ENCODE results near the gene LDLRAD4. TPM values are rescaled to one million over a fixed set of nuclear protein-coding genes. Genes with fewer than 3 reads are reported as not detected.

LDLRAD4 gene
- total RNA-seq, 2 donors from 2014 or later: 33.1 to 41.2 TPM

DNA sequence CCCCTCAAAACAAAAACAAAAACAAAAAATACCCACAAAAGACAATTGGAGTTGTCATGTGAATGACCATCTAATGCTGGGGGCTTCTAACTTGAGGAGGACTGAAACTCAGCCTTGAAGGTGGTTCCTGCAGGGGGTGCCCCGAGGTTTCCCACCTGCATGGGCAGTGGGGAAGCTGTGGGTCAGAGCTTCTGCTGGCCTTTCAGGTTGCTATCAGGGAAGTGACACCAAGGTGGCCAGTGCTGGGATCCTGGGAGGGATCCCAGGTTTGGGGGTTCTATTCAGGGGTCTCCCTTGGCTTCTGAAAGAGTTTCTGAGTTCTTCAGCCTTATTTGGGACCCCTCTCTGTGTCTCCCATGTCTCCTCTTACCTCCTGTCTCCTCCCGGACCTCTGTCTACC is 62.8 kb downstream of the LDLRAD4 start:
- Histone ChIP-seq H3K36me3 (no peaks in the 10 kb centered on the region), H3K27ac (no peak overlapping the region)

DNA sequence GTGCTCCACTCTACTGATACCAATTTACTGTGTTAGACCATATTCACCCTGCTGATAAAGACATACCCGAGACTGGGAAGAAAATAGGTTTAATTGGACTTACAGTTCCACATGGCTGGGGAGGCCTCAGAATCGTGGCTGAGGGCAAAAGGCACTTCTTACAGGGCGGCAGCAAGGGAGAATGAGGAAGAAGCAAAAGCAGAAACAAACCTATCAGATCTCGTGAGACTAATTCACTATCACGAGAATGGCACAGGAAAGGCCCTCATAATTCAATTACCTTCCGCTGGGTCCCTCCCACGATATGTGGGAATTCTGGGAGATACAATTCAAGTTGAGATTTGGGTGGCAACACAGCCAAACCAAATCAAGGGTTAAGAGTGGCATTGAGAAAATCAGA is 65.2 kb downstream of the LDLRAD4 start:
- Histone ChIP-seq H3K27ac (no peak overlapping the region), H3K36me3 (no peaks in the 10 kb centered on the region), H3K4me1 (peaks cover 0 to 44% of the 10 kb centered on the region in 2 donors), H3K27me3 (no peaks in the 10 kb centered on the region), H3K9me3 (no peaks in the 10 kb centered on the region), H3K4me3 (no peak overlapping the region)
- DNase-seq (ENCODE audit: low spot score): no peak
- TF ChIP-seq, protein P1, sequence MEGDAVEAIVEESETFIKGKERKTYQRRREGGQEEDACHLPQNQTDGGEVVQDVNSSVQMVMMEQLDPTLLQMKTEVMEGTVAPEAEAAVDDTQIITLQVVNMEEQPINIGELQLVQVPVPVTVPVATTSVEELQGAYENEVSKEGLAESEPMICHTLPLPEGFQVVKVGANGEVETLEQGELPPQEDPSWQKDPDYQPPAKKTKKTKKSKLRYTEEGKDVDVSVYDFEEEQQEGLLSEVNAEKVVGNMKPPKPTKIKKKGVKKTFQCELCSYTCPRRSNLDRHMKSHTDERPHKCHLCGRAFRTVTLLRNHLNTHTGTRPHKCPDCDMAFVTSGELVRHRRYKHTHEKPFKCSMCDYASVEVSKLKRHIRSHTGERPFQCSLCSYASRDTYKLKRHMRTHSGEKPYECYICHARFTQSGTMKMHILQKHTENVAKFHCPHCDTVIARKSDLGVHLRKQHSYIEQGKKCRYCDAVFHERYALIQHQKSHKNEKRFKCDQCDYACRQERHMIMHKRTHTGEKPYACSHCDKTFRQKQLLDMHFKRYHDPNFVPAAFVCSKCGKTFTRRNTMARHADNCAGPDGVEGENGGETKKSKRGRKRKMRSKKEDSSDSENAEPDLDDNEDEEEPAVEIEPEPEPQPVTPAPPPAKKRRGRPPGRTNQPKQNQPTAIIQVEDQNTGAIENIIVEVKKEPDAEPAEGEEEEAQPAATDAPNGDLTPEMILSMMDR (IDR thresholded peaks at IDR 0.05): no peak

More for the DNA sequence above, 62.8 kb downstream of the LDLRAD4 start:
- DNase-seq (ENCODE audit: low spot score): no peak
- no peaks in the 10 kb centered on the region for H3K9me3 ChIP-seq
- TF ChIP-seq, protein P1 (IDR thresholded peaks at IDR 0.05): no peak
- no peak overlapping the region for H3K4me3 ChIP-seq
- H3K27me3 ChIP-seq: no peaks in the 10 kb centered on the region
- peaks cover 0 to 54% of the 10 kb centered on the region in 2 donors for H3K4me1 ChIP-seq

DNA sequence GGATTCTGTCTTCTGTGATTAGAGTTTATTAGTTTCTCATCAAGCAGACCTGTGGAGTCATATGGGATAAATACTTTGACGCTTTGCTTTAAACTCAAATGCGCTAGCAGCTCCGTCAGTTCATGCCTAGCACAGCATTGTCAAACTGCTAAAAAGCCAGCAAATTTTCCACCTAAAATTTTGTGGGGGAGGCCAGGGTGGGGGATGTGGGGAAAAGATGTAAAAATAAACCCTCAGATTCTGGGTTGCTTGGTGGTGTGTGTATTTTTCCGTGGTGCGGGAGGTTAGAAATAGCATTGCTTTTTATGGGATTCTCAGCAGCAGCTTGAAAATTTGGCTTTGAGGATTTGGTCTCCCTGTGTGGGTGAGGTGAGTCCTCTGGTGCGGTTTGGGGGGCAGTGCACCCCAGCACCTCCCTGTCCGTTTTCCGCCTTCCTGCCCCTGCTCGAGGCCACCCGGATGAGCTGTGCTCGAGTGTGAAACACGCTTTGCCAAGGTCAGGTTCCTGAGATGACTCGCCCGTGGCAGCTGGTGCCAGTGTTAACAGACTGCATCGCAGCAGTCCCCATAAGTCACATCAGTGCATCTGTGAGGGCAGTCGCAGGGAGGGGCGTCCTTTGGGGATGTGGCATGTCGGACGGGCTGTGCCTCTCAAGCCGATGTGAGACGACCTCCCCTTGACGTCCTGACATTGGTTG is 65.9 kb downstream of the LDLRAD4 start:
- Histone ChIP-seq H3K27ac (no peak overlapping the region), H3K27me3 (no peaks in the 10 kb centered on the region), H3K4me1 (peaks cover 0 to 45% of the 10 kb centered on the region in 2 donors), H3K9me3 (no peaks in the 10 kb centered on the region), H3K36me3 (no peaks in the 10 kb centered on the region), H3K4me3 (no peak overlapping the region)
- TF ChIP-seq, protein P1 (IDR thresholded peaks at IDR 0.05): no peak
- DNase-seq (ENCODE audit: low spot score): no peak

DNA sequence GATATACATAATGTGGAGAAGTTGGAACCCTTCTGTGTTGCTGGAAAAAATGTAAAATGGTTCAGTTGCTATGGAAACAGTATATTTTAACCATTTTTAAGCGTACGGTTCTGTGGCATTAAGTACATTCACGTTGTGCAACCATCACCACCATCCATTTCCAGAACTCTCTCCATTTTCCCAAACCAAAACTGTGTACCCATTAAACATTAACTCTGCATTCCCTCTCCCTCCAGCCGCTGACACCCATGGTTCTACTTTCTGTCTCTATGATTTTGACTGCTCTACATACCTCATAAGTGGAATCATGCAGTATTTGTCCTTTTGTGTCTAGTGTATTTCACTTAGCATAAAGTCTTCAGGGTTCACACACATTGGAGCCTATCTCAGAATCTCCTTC is 67.3 kb downstream of the LDLRAD4 start:
- no peaks in the 10 kb centered on the region for H3K9me3 ChIP-seq
- TF ChIP-seq, protein P1 (IDR thresholded peaks at IDR 0.05): no peak
- no peaks in the 10 kb centered on the region for H3K27me3 ChIP-seq
- DNase-seq (ENCODE audit: low spot score): no peak
- no peak overlapping the region for H3K4me3 ChIP-seq
- H3K36me3 ChIP-seq: no peaks in the 10 kb centered on the region
- no peak overlapping the region for H3K27ac ChIP-seq
- H3K4me1 ChIP-seq: peaks cover 0 to 37% of the 10 kb centered on the region in 2 donors

DNA sequence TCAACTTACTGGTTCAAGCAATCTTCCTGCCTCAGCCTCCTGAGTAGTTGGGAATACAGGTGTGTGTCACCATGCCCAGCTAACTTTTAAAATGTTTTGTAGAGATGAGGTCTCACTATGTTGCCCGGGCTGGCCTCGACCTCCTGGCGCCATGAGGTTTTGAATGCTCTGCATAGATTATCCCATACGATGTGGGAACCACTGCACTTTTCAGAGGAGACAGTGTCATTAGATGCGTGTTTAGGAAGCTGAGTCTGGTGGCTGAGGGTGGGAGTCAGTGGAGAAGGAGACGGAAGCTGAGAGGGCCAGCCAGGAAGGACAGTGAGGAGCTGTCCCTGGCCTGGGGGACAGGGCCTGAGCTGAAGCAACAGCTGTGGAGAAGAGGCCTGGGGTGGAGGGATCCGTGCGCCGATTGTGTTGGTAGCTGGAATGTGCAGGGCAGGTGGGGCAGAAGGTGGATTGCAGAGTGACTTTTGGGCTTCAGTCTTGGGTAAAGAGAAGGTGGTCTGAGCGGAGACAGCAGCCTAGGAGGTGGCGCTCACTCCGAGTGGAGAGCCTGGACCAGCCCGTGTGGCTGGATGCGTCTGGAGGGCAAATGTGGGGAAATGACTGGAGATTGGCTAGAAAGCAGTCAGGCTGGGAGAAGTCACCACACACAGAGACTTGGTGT is 68.0 kb downstream of the LDLRAD4 start:
- Histone ChIP-seq H3K4me3 (no peak overlapping the region), H3K27me3 (no peaks in the 10 kb centered on the region), H3K4me1 (peaks cover 0 to 31% of the 10 kb centered on the region in 2 donors), H3K27ac (no peak overlapping the region), H3K9me3 (no peaks in the 10 kb centered on the region), H3K36me3 (no peaks in the 10 kb centered on the region)
- TF ChIP-seq, protein P1 (IDR thresholded peaks at IDR 0.05): no peak
- DNase-seq (ENCODE audit: low spot score): no peak
